Measurements from ENCODE around the gene PBRM1. TPM values are rescaled to one million over a fixed set of nuclear protein-coding genes. Genes with fewer than 3 reads are reported as not detected.

The PBRM1 gene
- total and polyA plus RNA-seq, 2 of the 8 experiments (the other 6 are each of a cell fraction or from before 2014, with no cell fraction given), result 19.3 to 65.8 TPM

DNA sequence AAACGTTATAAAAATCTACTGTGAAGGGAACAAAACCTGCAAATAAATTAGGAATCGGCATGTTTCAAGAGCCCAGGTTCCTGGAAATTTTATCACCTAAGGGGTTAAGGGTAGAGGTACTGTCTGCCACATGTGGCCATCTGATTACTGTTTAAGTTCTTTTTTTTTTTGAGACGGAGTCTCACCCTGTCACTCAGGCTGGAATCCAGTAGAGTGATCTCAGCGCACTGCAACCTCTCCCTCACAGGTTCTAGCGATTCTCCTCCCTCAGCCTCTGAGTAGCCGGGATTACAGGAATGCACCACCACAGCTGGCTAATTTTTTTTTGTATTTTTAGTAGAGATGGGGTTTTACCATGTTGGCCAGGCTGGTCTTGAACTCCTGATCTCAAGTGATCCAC, 113.5 kb downstream of the PBRM1 start (continued):
- TF ChIP-seq CREB1 (IDR thresholded peaks at IDR 0.05), result no peak
- no peak for TF ChIP-seq RNF2 (IDR thresholded peaks at IDR 0.05; ENCODE audit: borderline replicate concordance, low read depth, low read length, missing control alignments, poor library complexity, severe bottlenecking)
- no peak for TF ChIP-seq SP1 (IDR thresholded peaks at IDR 0.05; ENCODE audit: low read depth, low read length)
- no peak for TF ChIP-seq CHD1 (IDR thresholded peaks at IDR 0.05; ENCODE audit: low read depth, low read length)

Measured in H1 (cell line).